ENCODE results near the gene FMNL2. TPM values are rescaled to one million over a fixed set of nuclear protein-coding genes. Genes with fewer than 3 reads are reported as not detected.

The FMNL2 gene
- polyA plus RNA-seq, 3 donors, result 0.28 to 3.2 (median 0.71) TPM

DNA sequence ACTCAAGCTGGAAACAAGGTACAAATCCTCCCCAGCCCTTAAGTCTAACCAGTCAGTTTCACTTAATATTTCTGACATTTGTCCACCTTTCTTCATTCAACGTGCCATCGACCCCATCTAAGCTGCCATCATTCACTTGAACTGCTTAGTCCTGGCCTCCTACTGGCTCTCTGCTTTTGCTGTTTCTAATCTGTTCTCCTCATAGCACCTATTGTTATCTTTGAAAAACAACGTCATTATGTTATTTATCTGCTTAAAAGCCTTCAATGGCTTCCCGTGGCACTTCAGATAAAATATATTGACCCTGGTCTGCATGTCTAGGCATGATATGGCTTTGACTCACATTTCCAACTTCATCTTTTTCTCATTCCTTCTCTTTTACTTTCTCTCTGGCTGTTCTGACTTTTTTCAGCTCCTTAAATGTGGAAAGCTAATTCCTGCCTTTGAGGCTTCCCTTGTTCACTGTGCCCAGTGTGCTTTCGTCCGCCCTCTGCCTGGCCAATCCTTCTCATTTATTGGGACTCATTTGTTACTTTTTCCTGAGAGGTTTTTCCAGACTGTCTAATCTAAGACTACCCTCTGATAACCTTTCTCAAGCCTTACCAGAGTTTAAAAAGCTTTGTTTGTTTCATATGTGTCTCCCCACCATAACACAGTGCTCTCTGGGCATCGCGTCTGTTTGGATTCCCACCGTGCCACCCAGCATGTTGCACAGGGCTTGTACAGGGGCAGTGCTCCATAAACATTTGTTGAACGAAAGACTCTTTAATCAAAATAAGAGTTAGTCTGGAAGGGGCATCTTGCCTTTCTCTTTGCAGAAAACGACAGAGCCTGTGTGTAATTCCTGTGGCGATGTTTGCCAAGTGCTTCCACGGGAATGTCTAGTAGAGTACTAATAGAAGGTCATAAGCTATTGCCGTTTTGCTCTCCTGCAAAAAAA, 183.9 kb downstream of the FMNL2 start:
- H3K4me1 Mint-ChIP-seq, result no peaks in the 10 kb centered on the region
- H3K4me2 ChIP-seq (replicated peaks; ENCODE audit: extremely low read depth, low read length, poor library complexity, severe bottlenecking), result no peak overlapping the region
- 94% methylated on average over 9 of the region's 14 CpGs for WGBS (ENCODE audit: insufficient coverage)
- peaks cover 0 to 2% (median 0%) of the 10 kb centered on the region in 7 donors for H3K9me3 Mint-ChIP-seq
- H3K36me3 Mint-ChIP-seq, result no peaks in the 10 kb centered on the region
- no peak overlapping the region for H3K9ac ChIP-seq (ENCODE audit: insufficient read depth, low read length, poor library complexity, severe bottlenecking)
- no peak overlapping the region for H3K4me3 Mint-ChIP-seq
- H3K36me3 ChIP-seq (replicated peaks in 1 of 2; ENCODE audit: control insufficient read depth in 1 of 2, insufficient read depth in 2 of 2, low read length in 2 of 2), result no peaks in the 10 kb centered on the region
- peaks cover 0 to 2% (median 2%) of the 10 kb centered on the region in 3 donors for H3K27me3 Mint-ChIP-seq (ENCODE audit: low read depth in 3 of 3)
- TF ChIP-seq, protein P1, sequence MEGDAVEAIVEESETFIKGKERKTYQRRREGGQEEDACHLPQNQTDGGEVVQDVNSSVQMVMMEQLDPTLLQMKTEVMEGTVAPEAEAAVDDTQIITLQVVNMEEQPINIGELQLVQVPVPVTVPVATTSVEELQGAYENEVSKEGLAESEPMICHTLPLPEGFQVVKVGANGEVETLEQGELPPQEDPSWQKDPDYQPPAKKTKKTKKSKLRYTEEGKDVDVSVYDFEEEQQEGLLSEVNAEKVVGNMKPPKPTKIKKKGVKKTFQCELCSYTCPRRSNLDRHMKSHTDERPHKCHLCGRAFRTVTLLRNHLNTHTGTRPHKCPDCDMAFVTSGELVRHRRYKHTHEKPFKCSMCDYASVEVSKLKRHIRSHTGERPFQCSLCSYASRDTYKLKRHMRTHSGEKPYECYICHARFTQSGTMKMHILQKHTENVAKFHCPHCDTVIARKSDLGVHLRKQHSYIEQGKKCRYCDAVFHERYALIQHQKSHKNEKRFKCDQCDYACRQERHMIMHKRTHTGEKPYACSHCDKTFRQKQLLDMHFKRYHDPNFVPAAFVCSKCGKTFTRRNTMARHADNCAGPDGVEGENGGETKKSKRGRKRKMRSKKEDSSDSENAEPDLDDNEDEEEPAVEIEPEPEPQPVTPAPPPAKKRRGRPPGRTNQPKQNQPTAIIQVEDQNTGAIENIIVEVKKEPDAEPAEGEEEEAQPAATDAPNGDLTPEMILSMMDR (IDR thresholded peaks at IDR 0.05), result no peak
- no peak overlapping the region for H2AFZ ChIP-seq (ENCODE audit: insufficient read depth, low read depth, low read length, poor library complexity, severe bottlenecking)
- H3K27me3 ChIP-seq (ENCODE audit: control insufficient read depth in 2 of 2, insufficient read depth in 2 of 2, low read length in 2 of 2), result no peaks in the 10 kb centered on the region
- no peaks in the 10 kb centered on the region for H4K20me1 ChIP-seq (ENCODE audit: insufficient read depth, low read length)
- intact Hi-C loops (cut with micrococcal nuclease), result no loop called here
- H3K79me2 ChIP-seq (ENCODE audit: insufficient read depth, low read length), result no peaks in the 10 kb centered on the region
- no peak overlapping the region for H3K4me3 ChIP-seq (replicated peaks in 1 of 3; ENCODE audit: low read depth in 2 of 3, low read length in 3 of 3)
- H3K4me1 ChIP-seq (ENCODE audit: control insufficient read depth in 1 of 2, insufficient read depth in 2 of 2, low read length in 2 of 2), result no peaks in the 10 kb centered on the region
- no peak for DNase-seq
- H3K9me3 ChIP-seq (replicated peaks in 1 of 2; ENCODE audit: control insufficient read depth in 1 of 2, insufficient read depth in 1 of 2, low read length in 2 of 2), result no peaks in the 10 kb centered on the region
- no peak overlapping the region for H3K27ac Mint-ChIP-seq
- no peak overlapping the region for H3K27ac ChIP-seq (ENCODE audit: low read depth in 1 of 2, low read length in 2 of 2)

DNA sequence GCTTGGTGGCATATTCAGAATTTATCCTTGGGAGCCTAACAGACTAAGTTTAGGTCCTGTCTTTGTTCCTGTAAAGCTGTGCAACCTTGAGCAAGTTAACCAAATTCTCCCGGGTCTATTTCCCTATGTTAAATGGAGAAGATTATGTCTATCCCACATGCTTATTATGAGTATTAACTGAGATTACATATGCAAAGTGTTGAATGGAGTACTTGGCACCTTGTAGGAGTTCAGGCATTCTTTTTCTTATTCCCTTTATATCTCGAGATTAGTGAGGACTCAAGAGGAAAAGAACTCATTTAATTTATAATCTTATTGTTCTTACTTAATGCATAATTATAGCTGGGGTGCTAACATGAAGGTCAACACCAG, 184.6 kb downstream of the FMNL2 start:
- H3K36me3 ChIP-seq (replicated peaks in 1 of 2; ENCODE audit: control insufficient read depth in 1 of 2, insufficient read depth in 2 of 2, low read length in 2 of 2), result no peaks in the 10 kb centered on the region
- no peak overlapping the region for H3K4me3 ChIP-seq (replicated peaks in 1 of 3; ENCODE audit: low read depth in 2 of 3, low read length in 3 of 3)
- H3K4me1 ChIP-seq (ENCODE audit: control insufficient read depth in 1 of 2, insufficient read depth in 2 of 2, low read length in 2 of 2), result no peaks in the 10 kb centered on the region
- no peak overlapping the region for H3K27ac ChIP-seq (ENCODE audit: low read depth in 1 of 2, low read length in 2 of 2)
- peaks cover 0 to 2% (median 0%) of the 10 kb centered on the region in 7 donors for H3K9me3 Mint-ChIP-seq
- H3K9ac ChIP-seq (ENCODE audit: insufficient read depth, low read length, poor library complexity, severe bottlenecking), result no peak overlapping the region
- H3K79me2 ChIP-seq (ENCODE audit: insufficient read depth, low read length), result no peaks in the 10 kb centered on the region
- peaks cover 0 to 2% (median 0%) of the 10 kb centered on the region in 3 donors for H3K27me3 Mint-ChIP-seq (ENCODE audit: low read depth in 3 of 3)
- H3K4me2 ChIP-seq (replicated peaks; ENCODE audit: extremely low read depth, low read length, poor library complexity, severe bottlenecking), result no peak overlapping the region
- no peaks in the 10 kb centered on the region for H3K9me3 ChIP-seq (replicated peaks in 1 of 2; ENCODE audit: control insufficient read depth in 1 of 2, insufficient read depth in 1 of 2, low read length in 2 of 2)
- intact Hi-C loops (cut with micrococcal nuclease), result no loop called here
- H3K4me1 Mint-ChIP-seq, result no peaks in the 10 kb centered on the region
- no peak overlapping the region for H3K27ac Mint-ChIP-seq
- WGBS (ENCODE audit: insufficient coverage), result no CpG with 5 or more reads among the region's 2 CpGs
- H2AFZ ChIP-seq (ENCODE audit: insufficient read depth, low read depth, low read length, poor library complexity, severe bottlenecking), result no peak overlapping the region
- H3K27me3 ChIP-seq (ENCODE audit: control insufficient read depth in 2 of 2, insufficient read depth in 2 of 2, low read length in 2 of 2), result no peaks in the 10 kb centered on the region
- no peak for DNase-seq
- H3K36me3 Mint-ChIP-seq, result no peaks in the 10 kb centered on the region
- no peaks in the 10 kb centered on the region for H4K20me1 ChIP-seq (ENCODE audit: insufficient read depth, low read length)
- H3K4me3 Mint-ChIP-seq, result no peak overlapping the region
- TF ChIP-seq, protein P1 (IDR thresholded peaks at IDR 0.05), result no peak
